Endothelial cell of umbilical vein (primary cell): ENCODE measurements around the gene PAK6. TPM values are rescaled to one million over a fixed set of nuclear protein-coding genes. Genes with fewer than 3 reads are reported as not detected.

ENCODE experiments used
- BruUV-seq: library from RNA; stranded (reverse); fragments of 400-500 nt; replicated peaks from 2 replicates; lab custom pipeline; 2021; lab: Mats Ljungman, UMichigan
- CTCF ChIA-PET: fragments of 300-600, 350-600 bp; sonication (Branson Sonifier 250); formaldehyde crosslinking; loops from one replicate; lab custom pipeline; 2021; ENCODE audit warnings: antibody characterized with exemption, inconsistent platforms; lab: Charles Lee
- POLR2A ChIA-PET: fragments of 300-600, 350-600 bp; sonication (Branson Sonifier 250); formaldehyde crosslinking; loops from one replicate; lab custom pipeline; 2021; ENCODE audit warnings: antibody characterized with exemption, inconsistent platforms; lab: Charles Lee
- DNase-seq: peaks from one replicate; pipeline ENCODE4 v3.0.0-alpha.2; 2011; ENCODE audit warnings: low read depth, low spot score
- FAIRE-seq: peaks from 2 replicates; lab custom pipeline; 2011; peaks lifted over from hg19 to GRCh38; lab: Jason Lieb, UNC
- H2AFZ ChIP-seq: 2 replicates; pipeline ENCODE4 v1.6.0; 2012; ENCODE audit warnings: low read depth, low read length, control low read depth, inconsistent platforms
- H3K27ac ChIP-seq: 2 replicates; pipeline ENCODE4 v1.5.1; 2011; ENCODE audit warnings: low read depth, mild to moderate bottlenecking, control low read depth, low read length, moderate library complexity; ENCODE audit not compliant: insufficient read depth
- H3K27me3 ChIP-seq, 2 experiments: 2 replicates each; pipeline versions ENCODE4 v1.6.0 to v1.6.1; 2011; ENCODE audit warnings: low read length in 2 of 2, mixed read lengths in 1 of 2; ENCODE audit not compliant: control insufficient read depth in 2 of 2, insufficient read depth in 2 of 2
- H3K36me3 ChIP-seq, 2 experiments: 2 replicates in 1 of 2; 3 replicates in 1 of 2; pipeline ENCODE4 v1.5.1; 2011; ENCODE audit warnings: low read length in 2 of 2, mild to moderate bottlenecking in 1 of 2, moderate library complexity in 1 of 2; ENCODE audit not compliant: control insufficient read depth in 2 of 2, insufficient read depth in 2 of 2; ENCODE audit errors: extremely low read depth in 1 of 2
- H3K4me1 ChIP-seq: 3 replicates; pipeline ENCODE4 v1.5.1; 2011; ENCODE audit warnings: mild to moderate bottlenecking, low read length; ENCODE audit not compliant: control insufficient read depth, insufficient read depth; ENCODE audit errors: extremely low read depth
- H3K4me2 ChIP-seq: 2 replicates; pipeline ENCODE4 v1.6.1; 2011; ENCODE audit warnings: low read length, control low read depth, mixed read lengths; ENCODE audit not compliant: insufficient read depth
- H3K4me3 ChIP-seq, 3 experiments: fragments of 200-600 bp in 1 of 3; sonication (generic), shearing (Covaris generic) in 1 of 3; replicated peaks in 1 of 3; 2 replicates each; pipeline ENCODE4 v1.5.1; 2011 to 2016; ENCODE audit warnings: control low read depth in 3 of 3, low read length in 3 of 3, mild to moderate bottlenecking in 2 of 3, inconsistent platforms in 1 of 3, low read depth in 1 of 3, moderate library complexity in 1 of 3; ENCODE audit not compliant: insufficient read depth in 1 of 3
- H3K79me2 ChIP-seq: 2 replicates; pipeline ENCODE4 v1.6.0; 2012; ENCODE audit warnings: low read length, inconsistent platforms; ENCODE audit not compliant: control insufficient read depth, insufficient read depth
- H3K9ac ChIP-seq: replicated peaks from 2 replicates; pipeline ENCODE3; 2011; ENCODE audit warnings: low read length, control low read depth; ENCODE audit not compliant: insufficient read depth; ENCODE audit errors: extremely low read depth
- H3K9me1 ChIP-seq: replicated peaks from 3 replicates; pipeline ENCODE4 v1.6.0; 2011; ENCODE audit warnings: mild to moderate bottlenecking, low read length; ENCODE audit not compliant: control insufficient read depth, insufficient read depth; ENCODE audit errors: extremely low read depth
- H3K9me3 ChIP-seq: replicated peaks from 2 replicates; pipeline ENCODE4 v1.5.1; 2012; ENCODE audit warnings: low read length, inconsistent platforms; ENCODE audit not compliant: control insufficient read depth, insufficient read depth
- H4K20me1 ChIP-seq: replicated peaks from 2 replicates; pipeline ENCODE3; 2011; ENCODE audit warnings: mild to moderate bottlenecking, low read length; ENCODE audit not compliant: control insufficient read depth, insufficient read depth; ENCODE audit errors: extremely low read depth
- POLR2AphosphoS5 ChIP-seq: IDR thresholded peaks from 2 replicates; pipeline ENCODE4 v1.6.1; 2012; ENCODE audit warnings: low read depth, mild to moderate bottlenecking, control low read depth, low read length, moderate library complexity; ENCODE audit not compliant: insufficient read depth
- dilution Hi-C: fragments of 300-500 bp; cut with MboI; formaldehyde crosslinking; loops from one replicate; pipeline ENCODE4 v1.15.0; 2019; ENCODE audit warnings: low sequenced_read_pairs; ENCODE audit not compliant: extremely low pct_ligation_motif_present
- intact Hi-C: fragments of 100-400 bp; cut with micrococcal nuclease; formaldehyde crosslinking; loops from one replicate; pipeline ENCODE4 v1.10.0; 2022
- polyA plus RNA-seq, 4 experiments: library from polyadenylated mRNA; depleted of rRNA in 3 of 4; stranded (reverse) in 3 of 4; unstranded in 1 of 4; fragments of >200 nt; gene quantifications; 2 replicates each; pipeline versions ENCODE4 v1.2.1 to v1.2.3, GENCODE V29; 2011 to 2012; ENCODE audit warnings: missing spikeins in 1 of 4
- total RNA-seq: library from RNA; stranded (reverse); gene quantifications from 2 replicates; pipeline ENCODE4 v1.2.3, GENCODE V29; 2021
- TF ChIP-seq, protein P1 (sequence below), 2 donors: IDR thresholded peaks; 1 replicate in 1 of 2; 2 replicates in 1 of 2; pipeline ENCODE4 v1.5.1; 2011; ENCODE audit warnings: low read length in 2 of 2, mild to moderate bottlenecking in 2 of 2, moderate library complexity in 2 of 2, control low read depth in 1 of 2, inconsistent platforms in 1 of 2, low read depth in 1 of 2; ENCODE audit not compliant: insufficient read depth in 1 of 2; ENCODE audit errors: extremely low read depth in 1 of 2
- TF ChIP-seq, protein P2 (sequence below): IDR thresholded peaks from 2 replicates; pipeline ENCODE4 v1.6.1; 2011; ENCODE audit not compliant: insufficient read depth, insufficient read length

Gene PAK6
- total and polyA plus RNA-seq, 2 donors (not counting 3 experiments of a cell fraction or from before 2014, with no cell fraction given) = not detected

DNA sequence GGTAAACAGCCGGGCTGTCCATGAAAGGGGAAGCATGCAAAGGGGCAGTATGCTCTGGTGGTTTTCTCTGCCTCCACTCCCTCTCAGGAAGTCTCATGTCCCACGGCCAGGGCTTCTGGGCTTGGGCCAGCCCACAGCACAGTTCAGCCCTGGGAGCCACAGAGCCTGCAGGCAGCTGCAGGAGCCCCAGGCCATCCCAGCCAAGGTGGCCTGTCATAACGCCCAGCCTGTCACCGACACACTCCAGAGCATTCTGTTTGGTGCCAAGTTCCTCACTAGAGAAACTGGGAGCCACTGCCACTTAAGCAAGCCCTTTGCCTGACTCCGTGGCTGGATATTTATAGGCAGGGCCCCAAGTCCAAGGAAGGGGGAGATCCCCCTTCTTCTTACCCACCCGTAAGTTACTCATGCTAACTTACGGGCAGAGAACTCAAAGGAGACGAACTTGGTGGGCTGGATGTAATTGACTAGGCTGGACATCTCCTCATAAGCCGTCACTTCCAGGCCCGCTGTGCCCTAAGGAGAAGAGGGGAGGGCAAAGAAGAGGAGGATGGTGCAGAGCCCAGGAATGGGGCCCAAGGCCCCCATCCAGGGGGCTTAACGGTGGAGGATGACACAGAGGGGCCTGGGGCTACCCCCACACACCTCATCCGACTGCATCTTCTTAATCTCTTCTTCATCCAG is 57.2 kb downstream of the PAK6 start:
- Histone ChIP-seq H3K9me3 (no peaks in the 10 kb centered on the region), H3K36me3 (no peaks in the 10 kb centered on the region), H3K27me3 (peaks cover 5 to 27% of the 10 kb centered on the region in 2 experiments), H4K20me1 (no peaks in the 10 kb centered on the region), H3K9me1 (no peaks in the 10 kb centered on the region), H3K79me2 (no peaks in the 10 kb centered on the region), H2AFZ (no peak overlapping the region), H3K4me1 (no peaks in the 10 kb centered on the region), H3K27ac (no peak overlapping the region), H3K9ac (no peak overlapping the region), H3K4me3 (no peak overlapping the region), H3K4me2 (no peak overlapping the region)
- DNase-seq = no peak
- CTCF ChIA-PET = interaction anchor here (0.6 to 1.5 kb wide), 2 partner anchors 17 to 21 kb away, joined by 3 to 5 read pairs; no protein-coding TSS in a partner anchor
- TF ChIP-seq POLR2AphosphoS5 = no peak
- TF ChIP-seq, protein P1, sequence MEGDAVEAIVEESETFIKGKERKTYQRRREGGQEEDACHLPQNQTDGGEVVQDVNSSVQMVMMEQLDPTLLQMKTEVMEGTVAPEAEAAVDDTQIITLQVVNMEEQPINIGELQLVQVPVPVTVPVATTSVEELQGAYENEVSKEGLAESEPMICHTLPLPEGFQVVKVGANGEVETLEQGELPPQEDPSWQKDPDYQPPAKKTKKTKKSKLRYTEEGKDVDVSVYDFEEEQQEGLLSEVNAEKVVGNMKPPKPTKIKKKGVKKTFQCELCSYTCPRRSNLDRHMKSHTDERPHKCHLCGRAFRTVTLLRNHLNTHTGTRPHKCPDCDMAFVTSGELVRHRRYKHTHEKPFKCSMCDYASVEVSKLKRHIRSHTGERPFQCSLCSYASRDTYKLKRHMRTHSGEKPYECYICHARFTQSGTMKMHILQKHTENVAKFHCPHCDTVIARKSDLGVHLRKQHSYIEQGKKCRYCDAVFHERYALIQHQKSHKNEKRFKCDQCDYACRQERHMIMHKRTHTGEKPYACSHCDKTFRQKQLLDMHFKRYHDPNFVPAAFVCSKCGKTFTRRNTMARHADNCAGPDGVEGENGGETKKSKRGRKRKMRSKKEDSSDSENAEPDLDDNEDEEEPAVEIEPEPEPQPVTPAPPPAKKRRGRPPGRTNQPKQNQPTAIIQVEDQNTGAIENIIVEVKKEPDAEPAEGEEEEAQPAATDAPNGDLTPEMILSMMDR (IDR thresholded peaks at IDR 0.05; ENCODE audit: extremely low read depth in 1 of 2, insufficient read depth in 1 of 2, low read depth in 1 of 2, low read length in 2 of 2) = no peak
- TF ChIP-seq, protein P2, sequence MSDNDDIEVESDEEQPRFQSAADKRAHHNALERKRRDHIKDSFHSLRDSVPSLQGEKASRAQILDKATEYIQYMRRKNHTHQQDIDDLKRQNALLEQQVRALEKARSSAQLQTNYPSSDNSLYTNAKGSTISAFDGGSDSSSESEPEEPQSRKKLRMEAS = no peak
- FAIRE-seq = no peak
- intact Hi-C loops = no loop called here
- POLR2A ChIA-PET = no interaction called here
- dilution Hi-C loops = no loop called here
- no TSS peak for BruUV-seq
